K562 (cell line): ENCODE data around the gene CHRM1. TPM values are rescaled to one million over a fixed set of nuclear protein-coding genes. Genes with fewer than 3 reads are reported as not detected.

ENCODE experiments used
- HIVEP1 ChIP-seq: fragments of 250-450 bp; sonication (Bioruptor Pico); IDR thresholded peaks from 2 replicates; pipeline ENCODE4 v1.4.0; 2020; ENCODE audit warnings: mild to moderate bottlenecking
- NFIX ChIP-seq: fragments of 250-450 bp; sonication (Bioruptor Pico); IDR thresholded peaks from 2 replicates; pipeline ENCODE4 v1.4.0; 2020; ENCODE audit warnings: low read depth, mild to moderate bottlenecking, moderate library complexity
- NR2F6 ChIP-seq: fragments of 450-650 bp; formaldehyde crosslinking; IDR thresholded peaks from 2 replicates; pipeline ENCODE4 v1.4.0; 2020; ENCODE audit warnings: mild to moderate bottlenecking
- SAFB ChIP-seq: fragments of 200-400 bp; formaldehyde crosslinking; IDR thresholded peaks from 2 replicates; pipeline ENCODE4 v1.6.1; 2017; ENCODE audit warnings: low read depth, low read length, borderline replicate concordance
- SIN3A ChIP-seq, 2 experiments: fragments of 150-350 bp in 1 of 2; IDR thresholded peaks; 2 replicates each; pipeline ENCODE4 v1.6.1; 2011 to 2016; ENCODE audit warnings: borderline replicate concordance in 2 of 2, low read depth in 2 of 2, low read length in 2 of 2, mild to moderate bottlenecking in 2 of 2, moderate library complexity in 2 of 2; ENCODE audit not compliant: control insufficient read depth in 1 of 2
- SMARCE1 ChIP-seq: fragments of 450-650 bp; IDR thresholded peaks from 2 replicates; pipeline ENCODE4 v1.7.1; 2016; ENCODE audit warnings: mild to moderate bottlenecking
- SOX6 ChIP-seq: fragments of 450-650 bp; IDR thresholded peaks from 2 replicates; pipeline ENCODE4 v1.6.1; 2014; ENCODE audit warnings: mild to moderate bottlenecking
- YY1 ChIP-seq, 3 experiments: IDR thresholded peaks; 2 replicates each; pipeline ENCODE4 v1.6.1; 2011; ENCODE audit warnings: low read length in 2 of 3, mild to moderate bottlenecking in 2 of 3, moderate library complexity in 2 of 3, borderline replicate concordance in 1 of 3, control low read depth in 1 of 3, low read depth in 1 of 3; ENCODE audit not compliant: insufficient read depth in 3 of 3, insufficient replicate concordance in 2 of 3, control insufficient read depth in 1 of 3, insufficient read length in 1 of 3; ENCODE audit errors: extremely low read depth in 1 of 3
- polyA plus RNA-seq, 8 experiments: library from polyadenylated mRNA; depleted of rRNA in 4 of 8; stranded (reverse) in 5 of 8; unstranded in 3 of 8; fragments of >200 nt; fragmentation: Nextera tagmentation in 2 of 8; fragmentation: Illumina TruSeq in 1 of 8; extraction: Ambion mirVana in 2 of 8; extraction: Trizol in 1 of 8; gene quantifications; 2 replicates each; pipeline versions ENCODE4 v1.2.1 to v1.2.3, GENCODE V29; 2011 to 2014; ENCODE audit warnings: inconsistent platforms in 1 of 8, missing spikeins in 1 of 8
- total RNA-seq, 7 experiments: library from RNA; depleted of rRNA in 6 of 7; stranded (reverse); fragments of >200 nt in 6 of 7; fragmentation: Illumina TruSeq in 2 of 7; extraction: Trizol in 2 of 7; gene quantifications; 2 replicates each; pipeline versions ENCODE4 v1.2.1 to v1.2.3, GENCODE V29; 2011 to 2021; ENCODE audit warnings: low replicate concordance in 1 of 7
- TF ChIP-seq, protein P1 (sequence below), 2 experiments: fragments of 250-450 bp in 1 of 2; fragments of 450-650 bp in 1 of 2; sonication (Bioruptor Pico) in 1 of 2; IDR thresholded peaks; 2 replicates each; pipeline versions ENCODE4 v1.6.1 to v1.8.0; 2016 to 2021; ENCODE audit warnings: mild to moderate bottlenecking in 2 of 2, moderate library complexity in 2 of 2, missing compliant biosample characterization in 1 of 2, missing genetic modification characterization in 1 of 2
- TF ChIP-seq, protein P2 (sequence below): sonication (generic); formaldehyde crosslinking; IDR thresholded peaks from 2 replicates; pipeline ENCODE4 v1.8.1; 2023; ENCODE audit warnings: mild to moderate bottlenecking, missing genetic modification reagents

CHRM1 gene
- total and polyA plus RNA-seq, 9 of the 15 experiments (the other 6 are each of a cell fraction or from before 2014, with no cell fraction given): not detected

GRCh38 chr11:62930157-62930556 is 9.0 kb upstream of the CHRM1 start (continued):
- TF ChIP-seq, protein P1, sequence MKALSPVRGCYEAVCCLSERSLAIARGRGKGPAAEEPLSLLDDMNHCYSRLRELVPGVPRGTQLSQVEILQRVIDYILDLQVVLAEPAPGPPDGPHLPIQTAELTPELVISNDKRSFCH (CRISPR knock-in tag; IDR thresholded peaks at IDR 0.05): no peak
- TF ChIP-seq, protein P1 (tag; IDR thresholded peaks at IDR 0.05): no peak
- TF ChIP-seq, protein P2, sequence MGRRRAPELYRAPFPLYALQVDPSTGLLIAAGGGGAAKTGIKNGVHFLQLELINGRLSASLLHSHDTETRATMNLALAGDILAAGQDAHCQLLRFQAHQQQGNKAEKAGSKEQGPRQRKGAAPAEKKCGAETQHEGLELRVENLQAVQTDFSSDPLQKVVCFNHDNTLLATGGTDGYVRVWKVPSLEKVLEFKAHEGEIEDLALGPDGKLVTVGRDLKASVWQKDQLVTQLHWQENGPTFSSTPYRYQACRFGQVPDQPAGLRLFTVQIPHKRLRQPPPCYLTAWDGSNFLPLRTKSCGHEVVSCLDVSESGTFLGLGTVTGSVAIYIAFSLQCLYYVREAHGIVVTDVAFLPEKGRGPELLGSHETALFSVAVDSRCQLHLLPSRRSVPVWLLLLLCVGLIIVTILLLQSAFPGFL (CRISPR knock-in tag): no peak
- no peak for TF ChIP-seq HIVEP1
- TF ChIP-seq SMARCE1: no peak
- TF ChIP-seq NR2F6 (CRISPR knock-in tag): no peak
- no peak for TF ChIP-seq SAFB
- TF ChIP-seq SIN3A (IDR thresholded peaks at IDR 0.05; ENCODE audit: borderline replicate concordance in 2 of 2, control insufficient read depth in 1 of 2, low read depth in 2 of 2, low read length in 2 of 2): no peak
- TF ChIP-seq NFIX (CRISPR knock-in tag): no peak
- no peak for TF ChIP-seq YY1 (IDR thresholded peaks at IDR 0.05; ENCODE audit: borderline replicate concordance in 1 of 3, control insufficient read depth in 1 of 3, extremely low read depth in 1 of 3, insufficient read depth in 3 of 3, insufficient read length in 1 of 3, insufficient replicate concordance in 2 of 3, low read depth in 1 of 3, low read length in 2 of 3)
- TF ChIP-seq SOX6: no peak
